Astrocyte (in vitro differentiated cells and primary cell): ENCODE measurements around the gene IQCK. TPM values are rescaled to one million over a fixed set of nuclear protein-coding genes. Genes with fewer than 3 reads are reported as not detected.

Source experiments
- DNase-seq: peaks from one replicate; pipeline ENCODE4 v3.0.0-alpha.2; 2010; ENCODE audit warnings: low read depth
- FAIRE-seq: peaks from 2 replicates; lab custom pipeline; 2011; peaks lifted over from hg19 to GRCh38; lab: Jason Lieb, UNC
- H2AFZ ChIP-seq: 2 replicates; pipeline ENCODE4 v1.6.0; 2012; ENCODE audit warnings: low read depth, low read length, inconsistent platforms
- H3K27ac ChIP-seq: 2 replicates; pipeline ENCODE4 v1.5.1; 2011; ENCODE audit warnings: low read depth, low read length, inconsistent platforms
- H3K27me3 ChIP-seq: 2 replicates; pipeline ENCODE4 v1.6.0; 2011; ENCODE audit warnings: low read length, inconsistent platforms; ENCODE audit not compliant: insufficient read depth
- H3K36me3 ChIP-seq: 2 replicates; pipeline ENCODE4 v1.5.1; 2011; ENCODE audit warnings: low read length, inconsistent platforms; ENCODE audit not compliant: insufficient read depth
- H3K4me1 ChIP-seq: 2 replicates; pipeline ENCODE4 v1.5.1; 2011; ENCODE audit warnings: low read length, inconsistent platforms; ENCODE audit not compliant: insufficient read depth
- H3K4me2 ChIP-seq: 2 replicates; pipeline ENCODE4 v1.6.0; 2012; ENCODE audit warnings: low read length, inconsistent platforms
- H3K4me3 ChIP-seq: 2 replicates; pipeline ENCODE4 v1.5.1; 2011; ENCODE audit warnings: low read depth, mild to moderate bottlenecking, low read length, inconsistent platforms; ENCODE audit not compliant: insufficient read depth
- H3K79me2 ChIP-seq: 2 replicates; pipeline ENCODE4 v1.6.0; 2012; ENCODE audit warnings: mild to moderate bottlenecking, low read length, inconsistent platforms; ENCODE audit not compliant: insufficient read depth
- H3K9ac ChIP-seq: 2 replicates; pipeline ENCODE4 v1.6.0; 2012; ENCODE audit warnings: mild to moderate bottlenecking, low read length, inconsistent platforms
- H3K9me3 ChIP-seq: 2 replicates; pipeline ENCODE4 v1.5.1; 2012; ENCODE audit warnings: low read depth, mild to moderate bottlenecking, low read length, inconsistent platforms; ENCODE audit not compliant: insufficient read depth
- H4K20me1 ChIP-seq: 2 replicates; pipeline ENCODE4 v1.6.0; 2012; ENCODE audit warnings: low read length, inconsistent platforms; ENCODE audit not compliant: insufficient read depth
- H3K27ac Mint-ChIP-seq: one replicate; pipeline ENCODE4 v1.8.0; 2021; ENCODE audit warnings: mild to moderate bottlenecking, mixed read lengths; ENCODE audit not compliant: unreplicated experiment
- H3K27me3 Mint-ChIP-seq: one replicate; pipeline ENCODE4 v1.8.0; 2021; ENCODE audit warnings: low read depth, mixed read lengths; ENCODE audit not compliant: unreplicated experiment
- H3K36me3 Mint-ChIP-seq: one replicate; pipeline ENCODE4 v1.8.0; 2021; ENCODE audit warnings: low read depth, mixed read lengths; ENCODE audit not compliant: unreplicated experiment
- H3K4me1 Mint-ChIP-seq: one replicate; pipeline ENCODE4 v1.8.0; 2021; ENCODE audit warnings: low read depth, mixed read lengths; ENCODE audit not compliant: unreplicated experiment
- H3K4me3 Mint-ChIP-seq: one replicate; pipeline ENCODE4 v1.8.0; 2021; ENCODE audit warnings: mild to moderate bottlenecking, moderate library complexity, mixed read lengths; ENCODE audit not compliant: unreplicated experiment
- H3K9me3 Mint-ChIP-seq: one replicate; pipeline ENCODE4 v1.8.0; 2021; ENCODE audit warnings: mild to moderate bottlenecking, mixed read lengths; ENCODE audit not compliant: unreplicated experiment
- CTCF ChIP-seq: IDR thresholded peaks from 2 replicates; pipeline ENCODE4 v1.5.1; 2011; ENCODE audit warnings: low read depth, mild to moderate bottlenecking, inconsistent platforms, low read length, moderate library complexity; ENCODE audit not compliant: insufficient read depth
- EZH2 ChIP-seq: IDR thresholded peaks from 2 replicates; pipeline ENCODE4 v1.6.1; 2012; ENCODE audit warnings: mild to moderate bottlenecking, low read length, inconsistent platforms; ENCODE audit not compliant: insufficient read depth
- total RNA-seq: library from RNA; stranded (reverse); gene quantifications from 2 replicates; pipeline ENCODE4 v1.2.1, GENCODE V29; 2021

The IQCK gene
- total RNA-seq, 1 donor from 2014 or later, result 5.9 TPM

GRCh38 chr16:19705146-19705501 is 12.9 kb upstream of the IQCK start:
- Histone ChIP-seq H4K20me1 (peaks cover 19% of the 10 kb centered on the region), H3K9ac (no peak overlapping the region), H3K9me3 (no peaks in the 10 kb centered on the region), H3K27me3 (no peaks in the 10 kb centered on the region), H3K4me2 (no peak overlapping the region), H3K4me1 (peaks cover 28% of the 10 kb centered on the region), H3K36me3 (peaks cover 20% of the 10 kb centered on the region), H3K4me3 (no peak overlapping the region), H2AFZ (no peak overlapping the region), H3K79me2 (peaks cover 26% of the 10 kb centered on the region), H3K27ac (peak overlapping the region; percentile 44)
- Mint-ChIP-seq H3K4me1 (peaks cover 35% of the 10 kb centered on the region), H3K27me3 (no peaks in the 10 kb centered on the region), H3K9me3 (peaks cover 5% of the 10 kb centered on the region), H3K4me3 (no peak overlapping the region), H3K27ac (peak overlapping the region; percentile 55), H3K36me3 (peaks cover 30% of the 10 kb centered on the region)
- TF ChIP-seq CTCF (no peak), EZH2 (no peak)
- DNase-seq (no peak), FAIRE-seq (no peak)

- H3K27ac ChIP-seq, result no peak overlapping the region
- Mint-ChIP-seq H3K4me1 (peaks cover 28% of the 10 kb centered on the region), H3K4me3 (no peak overlapping the region), H3K27ac (no peak overlapping the region), H3K36me3 (peaks cover 30% of the 10 kb centered on the region), H3K9me3 (peaks cover 5% of the 10 kb centered on the region), H3K27me3 (no peaks in the 10 kb centered on the region)
- peaks cover 20% of the 10 kb centered on the region for H3K36me3 ChIP-seq
- H3K4me3 ChIP-seq, result no peak overlapping the region
- H3K27me3 ChIP-seq, result no peaks in the 10 kb centered on the region
- no peak for TF ChIP-seq CTCF
- no peak for TF ChIP-seq EZH2
- peaks cover 18% of the 10 kb centered on the region for H4K20me1 ChIP-seq
- H3K9me3 ChIP-seq, result no peaks in the 10 kb centered on the region
- FAIRE-seq (no peak), DNase-seq (no peak)
- H3K9ac ChIP-seq, result no peak overlapping the region
- H3K4me2 ChIP-seq, result no peak overlapping the region
- H3K4me1 ChIP-seq, result peaks cover 25% of the 10 kb centered on the region
- no peak overlapping the region for H2AFZ ChIP-seq
- peaks cover 28% of the 10 kb centered on the region for H3K79me2 ChIP-seq
Observed at GRCh38 chr16:19705843-19706242, 12.2 kb upstream of the IQCK start.

- Histone ChIP-seq H3K27me3 (no peaks in the 10 kb centered on the region), H4K20me1 (peaks cover 28% of the 10 kb centered on the region), H3K27ac (no peak overlapping the region), H3K9me3 (no peaks in the 10 kb centered on the region), H3K4me2 (no peak overlapping the region), H3K9ac (no peak overlapping the region), H3K36me3 (peaks cover 20% of the 10 kb centered on the region), H3K4me1 (peaks cover 24% of the 10 kb centered on the region), H3K4me3 (no peak overlapping the region), H2AFZ (no peak overlapping the region), H3K79me2 (peaks cover 38% of the 10 kb centered on the region)
- Mint-ChIP-seq H3K4me3 (no peak overlapping the region), H3K9me3 (peaks cover 5% of the 10 kb centered on the region), H3K27me3 (no peaks in the 10 kb centered on the region), H3K27ac (no peak overlapping the region), H3K4me1 (peaks cover 24% of the 10 kb centered on the region), H3K36me3 (peaks cover 36% of the 10 kb centered on the region)
- DNase-seq (no peak), FAIRE-seq (no peak)
- no peak for TF ChIP-seq CTCF
- no peak for TF ChIP-seq EZH2
Observed at GRCh38 chr16:19706846-19707245, 11.2 kb upstream of the IQCK start.
